CD4-positive, alpha-beta T cell treated with Interferon gamma for 1 hour (primary cell): ENCODE results near the gene FXR2.

ENCODE experiments used
- DNase-seq: peaks from one replicate; pipeline ENCODE4 v3.0.0-alpha.2; 2020

The FXR2 gene

DNA sequence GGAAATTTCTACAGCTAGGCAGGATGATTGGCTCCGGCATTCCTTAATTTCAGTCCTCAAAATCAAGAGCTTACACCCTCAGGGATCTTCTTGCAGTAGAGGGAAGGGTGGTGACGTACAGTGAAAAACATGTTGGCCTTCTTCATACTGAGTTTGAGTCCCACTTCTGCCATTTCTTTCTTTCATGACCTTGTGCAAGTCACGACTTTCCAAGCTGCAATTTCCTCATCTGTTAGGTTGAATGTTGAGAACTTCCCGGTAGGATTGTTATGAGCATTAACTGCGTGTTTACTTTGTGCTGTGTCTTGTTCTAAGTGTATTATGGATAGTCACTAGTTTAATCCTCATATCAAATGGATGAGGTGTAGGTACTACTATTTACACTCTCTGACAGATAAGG is 45.1 kb downstream of the FXR2 start:
- DNase-seq = no peak

GRCh38 chr17:7563115-7563869 is 51.4 kb downstream of the FXR2 start:
- DNase-seq = no peak

DNA sequence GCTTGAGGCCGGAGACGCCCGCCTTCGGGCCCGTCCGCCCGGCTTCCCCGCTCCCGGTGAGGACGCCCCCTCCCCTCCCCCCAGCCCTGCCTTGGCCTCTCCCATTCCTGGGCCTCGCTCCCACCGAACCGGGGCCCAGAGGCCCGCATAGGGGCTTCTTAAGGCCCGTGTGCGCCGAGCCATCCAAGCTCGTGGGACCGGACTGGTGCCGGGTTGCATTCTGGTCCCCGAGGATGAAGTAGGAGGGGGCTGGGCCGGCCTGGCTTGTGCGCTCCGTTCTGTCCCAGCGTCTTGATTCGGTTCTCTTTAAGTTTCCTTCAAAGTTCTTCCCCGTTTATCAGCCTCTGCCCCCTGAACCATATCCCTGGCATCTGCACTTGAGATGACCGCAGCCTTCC is 52.5 kb downstream of the FXR2 start:
- no peak for DNase-seq

DNA sequence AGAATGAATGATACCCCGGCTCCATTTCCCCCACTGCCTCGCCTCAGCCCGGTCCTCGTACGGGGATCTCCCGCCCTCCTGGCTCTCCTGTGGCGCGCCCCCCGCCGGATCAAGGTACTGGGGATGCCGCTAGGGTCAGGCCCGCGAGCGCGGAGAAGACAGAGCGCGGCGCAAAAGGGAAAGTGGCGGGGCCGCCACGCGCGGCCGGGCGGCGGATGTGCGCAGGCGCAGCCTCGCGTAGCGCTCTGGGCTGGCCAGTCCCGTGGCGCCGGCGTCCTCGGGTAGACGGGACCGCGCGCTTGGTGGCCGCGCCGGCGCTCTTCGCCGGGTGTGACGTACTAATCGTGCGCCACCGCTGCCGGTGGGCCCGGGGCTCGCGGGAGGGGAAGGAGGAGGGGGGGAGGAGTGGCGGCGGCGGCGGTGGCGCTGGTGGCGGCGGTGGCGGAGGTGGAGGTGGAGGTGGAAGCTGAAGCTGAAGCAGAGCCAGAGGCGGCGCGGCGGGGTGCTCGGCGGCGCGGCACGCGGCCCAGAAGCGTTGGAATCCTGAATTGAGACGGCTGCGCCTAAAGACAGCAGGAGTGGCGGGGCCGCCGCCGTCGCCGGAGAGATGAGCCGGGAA is 53.0 kb downstream of the FXR2 start, which contains the start of gene SENP3:
Gene SENP3 (plus strand): TSS at position 331 of the 619 bp plus-strand sequence. CDS start 1,158 bp downstream, outside the sequence.
- DNase-seq = peak; percentile 93

DNA sequence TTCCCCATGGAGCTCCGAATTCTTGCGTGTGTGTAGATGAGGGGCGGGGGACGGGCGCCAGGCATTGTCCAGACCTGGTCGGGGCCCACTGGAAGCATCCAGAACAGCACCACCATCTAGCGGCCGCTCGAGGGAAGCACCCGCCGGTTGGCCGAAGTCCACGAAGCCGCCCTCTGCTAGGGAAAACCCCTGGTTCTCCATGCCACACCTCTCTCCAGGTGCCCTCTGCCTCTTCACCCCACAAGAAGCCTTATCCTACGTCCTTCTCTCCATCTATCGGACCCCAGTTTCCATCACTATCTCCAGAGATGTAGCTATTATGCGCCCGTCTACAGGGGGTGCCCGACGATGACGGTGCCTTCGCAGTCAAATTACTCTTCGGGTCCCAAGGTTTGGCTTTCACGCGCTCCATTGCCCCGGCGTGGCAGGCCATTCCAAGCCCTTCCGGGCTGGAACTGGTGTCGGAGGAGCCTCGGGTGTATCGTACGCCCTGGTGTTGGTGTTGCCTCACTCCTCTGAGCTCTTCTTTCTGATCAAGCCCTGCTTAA is 53.6 kb downstream of the FXR2 start:
- peak; percentile 84 for DNase-seq

DNA sequence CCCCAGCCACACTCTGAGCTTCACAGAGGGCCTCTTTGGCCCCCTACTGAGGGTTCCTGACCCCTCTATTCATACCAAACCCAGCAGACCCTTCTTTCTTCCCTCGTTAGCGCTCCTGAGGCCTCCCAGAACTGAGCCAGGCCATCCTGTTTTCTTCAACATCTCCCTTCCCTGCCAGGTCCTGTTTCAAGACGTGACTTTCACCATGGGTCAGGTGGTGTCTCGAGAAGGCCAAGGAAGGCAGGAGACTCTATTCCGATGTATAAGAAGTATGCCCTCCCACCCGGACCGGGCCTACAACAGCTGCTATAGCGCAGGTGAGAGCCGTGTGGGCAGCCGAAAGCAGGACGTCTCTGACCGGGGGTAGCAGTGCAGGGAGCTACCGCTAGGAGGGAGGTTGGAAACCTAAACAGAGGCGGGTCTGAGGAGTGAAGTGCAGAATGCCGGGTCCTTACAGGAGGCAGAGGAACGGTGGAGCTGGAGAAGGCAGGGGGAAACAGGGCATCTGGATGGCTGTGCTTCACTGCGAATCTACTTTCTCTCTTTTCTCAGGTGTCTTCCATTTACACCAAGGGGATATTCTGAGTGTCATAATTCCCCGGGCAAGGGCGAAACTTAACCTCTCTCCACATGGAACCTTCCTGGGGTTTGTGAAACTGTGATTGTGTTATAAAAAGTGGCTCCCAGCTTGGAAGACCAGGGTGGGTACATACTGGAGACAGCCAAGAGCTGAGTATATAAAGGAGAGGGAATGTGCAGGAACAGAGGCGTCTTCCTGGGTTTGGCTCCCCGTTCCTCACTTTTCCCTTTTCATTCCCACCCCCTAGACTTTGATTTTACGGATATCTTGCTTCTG is 54.3 kb downstream of the FXR2 start:
- DNase-seq = peak; percentile 61

DNA sequence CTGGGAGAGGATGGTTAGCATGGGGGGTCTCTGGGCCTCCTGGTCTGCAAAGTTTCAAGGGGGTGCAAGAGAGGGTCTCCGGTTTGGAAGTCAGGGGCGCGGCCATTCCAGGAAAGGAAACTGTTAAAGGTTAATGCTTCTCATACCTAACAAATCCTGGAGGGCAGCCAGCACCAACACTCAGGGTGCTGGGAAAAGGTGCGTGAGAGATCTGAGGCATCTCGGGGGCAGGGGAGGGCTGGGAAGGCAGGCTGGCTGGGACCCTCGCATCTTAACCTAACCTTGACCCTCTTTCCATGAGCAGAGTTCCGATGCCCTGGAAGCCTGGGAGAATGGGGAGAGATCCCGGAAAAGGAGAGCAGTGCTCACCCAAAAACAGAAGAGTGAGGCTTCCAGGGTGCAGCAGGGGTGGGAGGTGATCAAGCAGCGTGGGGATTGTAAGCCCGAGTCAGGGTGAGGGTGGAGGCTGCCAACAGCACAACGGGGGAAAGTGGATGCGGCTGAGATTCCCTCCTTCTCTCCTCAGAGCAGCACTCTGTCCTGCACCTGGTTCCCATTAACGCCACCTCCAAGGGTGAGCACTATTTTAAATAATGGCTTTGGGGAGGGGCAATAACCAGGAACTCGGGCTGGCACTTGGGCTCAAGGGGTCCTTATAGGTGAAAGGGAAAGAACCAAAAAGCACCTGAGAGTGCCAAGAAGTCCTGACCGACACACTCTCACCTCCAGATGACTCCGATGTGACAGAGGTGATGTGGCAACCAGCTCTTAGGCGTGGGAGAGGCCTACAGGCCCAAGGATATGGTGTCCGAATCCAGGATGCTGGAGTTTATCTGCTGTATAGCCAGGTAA is 55.2 kb downstream of the FXR2 start:
- DNase-seq = no peak

- DNase-seq = no peak
Measured at GRCh38 chr17:7558544-7559319, 56.0 kb downstream of the FXR2 start, which contains the start of gene TNFSF13. Gene TNFSF13, plus strand, starts transcription at chr17:7558750. Its CDS starts 290 bp downstream, at chr17:7559040.

DNA sequence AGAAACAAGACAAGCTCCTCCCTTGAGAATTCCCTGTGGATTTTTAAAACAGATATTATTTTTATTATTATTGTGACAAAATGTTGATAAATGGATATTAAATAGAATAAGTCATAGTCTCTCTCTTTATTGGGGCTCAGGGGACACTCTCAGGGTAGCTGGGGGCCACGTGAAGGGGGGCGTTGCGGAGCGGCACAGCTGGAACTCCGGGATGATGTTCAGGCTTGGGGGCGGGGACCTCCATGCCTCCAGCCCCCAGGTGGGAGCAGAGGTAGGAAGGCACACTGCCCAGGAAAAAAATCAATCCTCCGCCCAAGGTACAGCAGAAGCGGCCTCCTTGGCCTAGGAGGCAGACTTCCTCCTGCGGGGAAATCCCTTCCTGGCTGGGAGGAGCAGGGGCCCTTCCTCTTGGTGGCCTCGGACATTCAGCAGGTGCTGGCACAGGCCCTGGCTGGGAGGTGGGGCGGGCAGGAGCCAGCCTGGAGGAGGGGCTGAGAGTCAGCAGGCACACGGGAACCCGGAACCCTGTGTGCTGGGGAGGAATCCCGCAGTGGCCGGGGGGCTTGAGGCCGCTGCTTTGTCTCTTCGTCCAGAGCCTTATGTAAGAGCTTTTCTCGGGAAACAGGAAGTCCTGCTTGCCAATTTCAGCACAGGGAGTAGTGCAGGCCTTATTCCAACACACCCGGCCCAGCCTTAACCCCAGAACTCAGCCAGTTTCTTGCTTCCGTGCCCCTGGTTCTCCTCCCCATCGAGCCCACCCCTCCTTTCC is 56.7 kb downstream of the FXR2 start:
- DNase-seq = peak; percentile 65

DNA sequence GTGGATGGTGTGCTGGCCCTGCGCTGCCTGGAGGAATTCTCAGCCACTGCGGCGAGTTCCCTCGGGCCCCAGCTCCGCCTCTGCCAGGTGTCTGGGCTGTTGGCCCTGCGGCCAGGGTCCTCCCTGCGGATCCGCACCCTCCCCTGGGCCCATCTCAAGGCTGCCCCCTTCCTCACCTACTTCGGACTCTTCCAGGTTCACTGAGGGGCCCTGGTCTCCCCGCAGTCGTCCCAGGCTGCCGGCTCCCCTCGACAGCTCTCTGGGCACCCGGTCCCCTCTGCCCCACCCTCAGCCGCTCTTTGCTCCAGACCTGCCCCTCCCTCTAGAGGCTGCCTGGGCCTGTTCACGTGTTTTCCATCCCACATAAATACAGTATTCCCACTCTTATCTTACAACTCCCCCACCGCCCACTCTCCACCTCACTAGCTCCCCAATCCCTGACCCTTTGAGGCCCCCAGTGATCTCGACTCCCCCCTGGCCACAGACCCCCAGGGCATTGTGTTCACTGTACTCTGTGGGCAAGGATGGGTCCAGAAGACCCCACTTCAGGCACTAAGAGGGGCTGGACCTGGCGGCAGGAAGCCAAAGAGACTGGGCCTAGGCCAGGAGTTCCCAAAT is 57.4 kb downstream of the FXR2 start:
- DNase-seq = no peak

- no peak for DNase-seq
Measured at GRCh38 chr17:7556627-7557026, 58.1 kb downstream of the FXR2 start.

- no peak for DNase-seq
Measured at GRCh38 chr17:7555320-7555948, 59.3 kb downstream of the FXR2 start.

GRCh38 chr17:7553356-7553755 is 61.3 kb downstream of the FXR2 start:
- no peak for DNase-seq

GRCh38 chr17:7552621-7553051 is 62.1 kb downstream of the FXR2 start:
- DNase-seq = peak; percentile 33

DNA sequence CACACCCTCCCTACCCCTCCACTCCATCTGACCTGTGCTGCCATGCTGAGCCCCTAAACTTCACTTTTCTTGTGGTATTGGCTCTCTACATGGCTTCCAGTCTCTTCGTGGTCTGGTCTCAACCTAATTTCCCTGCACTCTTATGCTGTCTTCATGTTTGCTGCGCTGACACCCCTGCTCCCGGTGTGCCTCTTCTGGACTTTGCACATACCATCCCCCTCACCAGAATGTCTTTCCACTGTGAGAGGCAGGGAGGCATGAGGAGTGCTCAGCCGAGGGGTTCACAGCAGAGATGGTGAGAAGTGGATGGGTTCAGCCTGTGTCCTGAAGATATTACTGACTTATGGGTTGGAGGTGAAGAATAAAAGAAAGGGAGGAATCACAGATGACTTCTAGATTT is 63.3 kb downstream of the FXR2 start:
- DNase-seq = no peak

DNA sequence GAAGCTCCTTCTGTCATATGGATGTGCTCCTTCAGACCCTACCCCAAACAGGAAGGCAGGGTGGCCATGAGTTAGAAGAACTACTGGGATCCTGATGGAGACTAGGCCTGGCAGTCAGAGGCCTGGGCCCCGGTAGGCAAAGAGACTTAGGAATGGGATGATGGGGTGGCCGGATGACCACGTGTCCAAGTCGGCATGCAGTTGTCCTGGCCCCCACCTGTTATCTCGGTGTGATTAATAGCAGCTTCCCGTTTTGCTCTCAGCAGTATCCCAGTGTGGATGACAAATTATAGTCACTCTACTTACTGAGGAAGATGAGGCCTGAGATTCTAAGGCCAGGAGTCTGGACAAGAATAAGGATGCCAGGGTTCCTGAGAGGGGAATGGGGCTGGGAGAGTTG is 64.4 kb downstream of the FXR2 start:
- no peak for DNase-seq

GRCh38 chr17:7549401-7550055 is 65.2 kb downstream of the FXR2 start:
- peak; percentile 39 for DNase-seq

DNA sequence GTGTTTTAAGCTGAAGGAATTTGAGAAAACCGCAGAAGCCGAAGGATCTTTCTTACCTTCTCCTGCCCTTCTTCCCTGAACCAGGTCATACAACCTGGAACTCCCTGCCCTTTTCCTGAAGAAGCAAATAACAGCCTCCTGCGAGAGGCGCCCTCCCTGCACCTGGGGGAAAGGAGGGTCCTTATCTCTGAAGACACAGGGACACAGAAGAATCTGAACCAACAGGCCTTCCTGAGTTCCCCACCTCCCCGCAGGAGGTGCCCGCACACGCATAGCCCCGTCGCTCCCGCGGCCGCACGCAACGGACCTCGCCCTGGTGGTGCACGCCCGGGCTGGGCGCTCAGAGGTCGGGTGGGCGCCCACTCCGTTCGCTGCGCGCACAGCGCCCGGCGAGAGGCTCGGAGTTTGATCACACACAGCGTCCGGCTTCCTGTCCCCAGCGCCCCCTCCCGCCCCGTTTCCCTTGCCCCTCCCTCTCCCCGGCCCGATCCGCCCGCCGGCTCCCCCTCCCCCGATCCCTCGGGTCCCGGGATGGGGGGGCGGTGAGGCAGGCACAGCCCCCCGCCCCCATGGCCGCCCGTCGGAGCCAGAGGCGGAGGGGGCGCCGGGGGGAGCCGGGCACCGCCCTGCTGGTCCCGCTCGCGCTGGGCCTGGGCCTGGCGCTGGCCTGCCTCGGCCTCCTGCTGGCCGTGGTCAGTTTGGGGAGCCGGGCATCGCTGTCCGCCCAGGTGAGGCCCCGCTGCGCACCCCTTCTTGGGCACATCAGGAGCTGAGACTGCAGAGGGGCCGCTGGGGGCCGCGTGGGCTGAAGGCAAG is 65.9 kb downstream of the FXR2 start, which contains the start of gene TNFSF12:
Gene TNFSF12 (plus strand): TSS at position 474 of the 816 bp plus-strand sequence. CDS start 96 bp downstream, at position 570.
- DNase-seq = peak; percentile 25
